GM19395 (cell line): ENCODE measurements around the gene DKK3.

Experiments
- ATAC-seq: cut with Tn5 transposase; IDR thresholded peaks from one replicate; pipeline ENCODE4 v1.9.1; 2021; ENCODE audit warnings: mild to moderate bottlenecking, moderate library complexity; ENCODE audit not compliant: unreplicated experiment

Gene DKK3

DNA sequence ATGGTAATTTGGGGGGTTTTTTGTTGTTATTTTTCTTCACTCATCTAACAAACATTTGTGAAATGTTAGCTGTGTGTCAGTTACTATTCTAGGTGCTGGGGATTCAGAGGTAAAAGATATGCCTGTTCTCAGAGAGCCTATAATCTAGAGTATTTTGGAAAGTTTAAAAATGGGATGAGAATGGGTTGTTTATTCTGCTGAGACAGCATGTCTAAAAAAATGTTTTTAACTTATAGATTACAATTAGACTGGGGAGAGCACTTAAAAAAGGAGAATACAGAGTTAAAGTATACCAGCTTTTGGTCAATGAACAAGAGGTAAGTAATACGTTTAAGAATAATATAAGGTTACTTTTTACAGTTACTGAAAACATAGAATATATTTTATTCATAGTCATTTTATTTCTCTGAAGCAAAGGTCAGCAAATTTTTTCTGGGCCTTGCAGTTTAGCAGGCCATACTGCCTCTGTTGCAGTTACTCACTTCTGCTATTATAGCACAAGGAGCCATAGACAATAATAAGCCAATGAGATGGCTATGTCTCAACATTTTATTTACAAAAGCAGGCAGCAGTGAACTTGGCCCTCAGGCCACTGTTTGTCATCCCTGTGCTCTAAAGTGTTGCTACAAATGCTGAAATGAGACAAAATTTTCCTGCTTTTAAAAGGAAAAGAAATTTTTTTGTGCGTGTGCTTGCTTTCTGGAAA lies 60.0 kb downstream of the DKK3 start:
- ATAC-seq: no peak

GRCh38 chr11:11947825-11948224 lies 60.6 kb downstream of the DKK3 start:
- ATAC-seq: no peak

DNA sequence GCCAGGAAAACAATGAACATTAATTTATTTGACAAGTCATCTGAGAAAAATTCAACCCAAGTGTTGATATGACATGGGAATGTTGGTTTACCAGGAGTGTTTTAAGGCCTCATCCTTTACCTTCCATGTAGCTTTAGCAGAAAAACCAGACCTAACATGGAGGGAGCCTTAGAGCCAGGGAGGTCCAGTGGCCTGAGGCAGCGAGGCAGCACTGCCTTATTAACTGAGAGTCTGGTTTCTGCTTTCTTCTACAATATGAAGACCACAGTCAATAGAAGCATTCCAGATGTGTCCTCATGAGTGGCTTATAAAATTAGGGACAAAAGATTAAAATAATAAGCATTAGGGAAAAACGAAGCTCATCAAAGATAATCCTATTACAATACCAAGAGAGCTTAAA lies 61.5 kb downstream of the DKK3 start:
- ATAC-seq: no peak

DNA sequence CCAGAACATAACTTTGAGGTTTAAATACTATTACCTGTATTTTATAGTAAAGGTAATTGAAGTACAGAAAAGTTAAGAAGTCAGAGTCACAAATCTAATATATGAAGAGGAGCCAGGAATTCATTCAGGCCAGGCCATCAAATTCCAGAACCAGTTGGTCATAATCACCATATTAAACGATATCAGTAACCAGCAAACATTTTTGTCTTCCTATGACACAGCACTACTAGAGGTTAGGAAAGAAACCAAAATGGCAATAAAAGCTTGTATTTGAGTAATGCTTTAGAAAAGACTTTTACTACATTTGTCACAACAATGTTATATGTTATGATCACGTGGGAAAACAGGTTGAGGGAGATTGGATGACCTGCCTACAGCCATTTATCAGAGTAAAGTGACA lies 62.2 kb downstream of the DKK3 start:
- ATAC-seq: no peak

- no peak for ATAC-seq
Measured at GRCh38 chr11:11944444-11944843, 64.0 kb downstream of the DKK3 start.

GRCh38 chr11:11942668-11943067 lies 65.8 kb downstream of the DKK3 start:
- no peak for ATAC-seq

GRCh38 chr11:11940551-11940950 lies 67.9 kb downstream of the DKK3 start:
- ATAC-seq: no peak

- no peak for ATAC-seq
Measured at GRCh38 chr11:11937957-11938356, 70.5 kb downstream of the DKK3 start.

DNA sequence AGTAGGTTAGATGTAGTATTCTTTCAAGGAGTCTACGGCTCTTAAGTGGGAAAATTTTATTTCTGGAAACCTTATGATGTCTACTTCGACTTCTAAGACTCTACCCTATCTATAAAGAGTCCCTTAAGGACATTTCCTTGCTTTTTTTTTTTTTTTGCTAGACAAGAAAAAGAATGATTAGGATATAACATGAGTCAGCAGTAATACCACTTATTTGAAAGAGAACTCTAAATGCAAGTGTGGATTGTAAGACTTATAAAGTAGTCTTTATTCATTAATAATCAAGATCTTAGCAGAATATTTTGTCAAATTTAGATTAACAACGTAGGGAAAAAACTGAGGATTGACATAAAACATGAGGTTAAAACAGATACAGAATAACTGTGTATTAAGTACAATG lies 71.0 kb downstream of the DKK3 start:
- no peak for ATAC-seq

- no peak for ATAC-seq
Measured at GRCh38 chr11:11935536-11935935, 72.9 kb downstream of the DKK3 start.

DNA sequence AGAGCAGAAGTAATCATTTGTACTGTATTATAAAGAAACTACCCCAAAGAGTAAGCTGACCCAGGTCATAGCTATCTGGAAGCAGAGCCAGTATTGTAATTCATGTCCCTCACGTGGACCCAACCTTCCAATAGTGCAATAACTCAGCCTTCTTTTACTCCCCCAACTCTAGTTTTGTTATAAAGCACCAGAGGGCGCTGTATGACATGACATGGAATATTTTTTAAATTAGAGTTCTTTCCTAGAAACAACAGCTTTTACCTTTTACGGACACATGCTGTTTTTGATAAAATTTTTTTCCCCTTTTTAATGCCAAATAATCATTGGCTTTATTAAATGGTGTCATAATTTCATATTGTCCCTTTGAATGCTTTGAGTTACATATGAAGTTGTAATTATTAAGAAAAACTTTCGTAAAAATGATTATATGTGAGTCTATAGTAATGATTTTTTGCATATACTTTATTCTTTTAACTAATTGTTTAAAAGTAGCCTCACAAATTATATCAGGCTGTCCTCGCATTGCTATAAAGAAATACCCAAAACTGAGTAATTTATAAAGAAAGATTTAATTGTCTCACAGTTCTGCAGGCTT lies 76.9 kb downstream of the DKK3 start:
- no peak for ATAC-seq

- ATAC-seq: no peak
Measured at GRCh38 chr11:11929920-11930319, 78.5 kb downstream of the DKK3 start.

- no peak for ATAC-seq
Measured at GRCh38 chr11:11923828-11924227, 84.6 kb downstream of the DKK3 start.

- no peak for ATAC-seq
Measured at GRCh38 chr11:11916981-11917399, 91.4 kb downstream of the DKK3 start.

DNA sequence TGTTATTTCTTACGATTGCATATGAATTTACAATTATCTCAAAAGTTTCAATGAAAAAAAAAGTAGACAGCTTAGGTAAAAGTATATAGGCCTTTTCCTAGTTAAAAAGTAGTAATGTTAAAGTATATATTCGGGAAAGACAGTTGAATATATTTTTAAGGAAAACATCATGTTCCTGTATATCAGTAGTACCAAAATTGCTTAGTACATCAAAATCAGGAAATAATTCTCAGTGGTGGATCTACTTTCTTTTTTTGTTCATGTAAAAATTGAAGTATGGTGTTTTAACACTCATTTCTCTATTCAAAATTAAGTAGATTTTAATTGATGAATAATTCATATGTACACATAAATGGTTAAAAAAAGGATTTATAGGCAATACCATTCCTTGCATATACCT lies 92.8 kb downstream of the DKK3 start:
- no peak for ATAC-seq

GRCh38 chr11:11913395-11913794 lies 95.0 kb downstream of the DKK3 start:
- no peak for ATAC-seq
